Psoas muscle (tissue), 8 donors: ENCODE data around the gene UBE2J1. TPM values are rescaled to one million over a fixed set of nuclear protein-coding genes. Genes with fewer than 3 reads are reported as not detected.

ENCODE experiments used
- ATAC-seq, 4 donors: fragments of 200-7000 bp; cut with Tn5 transposase; one replicate each; pipeline ENCODE4 v1.9.1; 2020; ENCODE audit warnings: moderate library complexity in 3 of 4, mild to moderate bottlenecking in 2 of 4
- DNase-seq, 2 donors: peaks; one replicate each; pipeline ENCODE4 v3.0.0-alpha.2; 2020
- H3K27ac ChIP-seq: fragments of 200-600 bp; one replicate; pipeline ENCODE4 v1.8.0; 2022
- H3K27me3 ChIP-seq, 3 donors: fragments of 200-600 bp in 1 of 3; one replicate each; pipeline versions ENCODE4 v1.6.1 to v1.8.0; 2013 to 2022; ENCODE audit warnings: low read length in 2 of 3, mild to moderate bottlenecking in 2 of 3, moderate library complexity in 1 of 3; ENCODE audit not compliant: insufficient read depth in 3 of 3
- H3K36me3 ChIP-seq, 2 donors: fragments of 200-600 bp in 1 of 2; one replicate each; pipeline versions ENCODE4 v1.6.1 to v1.8.0; 2013 to 2022; ENCODE audit warnings: low read depth in 1 of 2, mild to moderate bottlenecking in 1 of 2, moderate library complexity in 1 of 2; ENCODE audit not compliant: insufficient read depth in 1 of 2
- H3K4me1 ChIP-seq: fragments of 200-600 bp; one replicate; pipeline ENCODE4 v1.8.0; 2022
- H3K4me3 ChIP-seq: fragments of 200-600 bp; one replicate; pipeline ENCODE4 v1.8.0; 2022; ENCODE audit warnings: mild to moderate bottlenecking
- H3K9me3 ChIP-seq: fragments of 200-600 bp; one replicate; pipeline ENCODE4 v1.8.0; 2022
- CTCF ChIP-seq: fragments of 200-600 bp; IDR thresholded peaks from one replicate; pipeline ENCODE4 v1.8.0; 2022; ENCODE audit warnings: antibody characterized with exemption
- WGBS, 3 donors: extraction: QIAGEN DNeasy Blood & Tissue Kit; methylation state at CpG; one replicate each; pipeline versions ENCODE4 v1.1.6 to v1.1.7; 2013; 5-methylcytosine and 5-hydroxymethylcytosine counted together
- intact Hi-C, 2 donors: fragments of 100-400 bp; cut with DNase I; formaldehyde crosslinking; loops; one replicate each; pipeline versions ENCODE4 v1.11.0 to v1.14.2; 2022
- polyA plus RNA-seq, 3 donors: library from polyadenylated mRNA; stranded (reverse); fragments of 200-250 nt; gene quantifications; one replicate each; pipeline ENCODE4 v1.2.3, GENCODE V29; 2013
- total RNA-seq, 4 donors: library from RNA; stranded (reverse); fragmentation: NEBNext Ultra II Directional in 2 of 4; extraction: Animal tissue kit (Norgen Biotek cat#: 25700) in 2 of 4; gene quantifications; one replicate each; pipeline versions ENCODE4 v1.2.1 to v1.2.4, GENCODE V29; 2021 to 2023
- donor health status: healthy with polysubstance abuse.
- donor health status: DM: no; HTN: no; CAD: no; lungs with moderate emphysema.
- donor health status: Bipolar disorder and iron deficiency.
- donor health status: healthy.
- donor health status: DM: yes; HTN: yes; CAD: no.
- donor health status: DM: no; HTN: no; CAD: no.
- donor health status: DM: no; HTN: no; CAD: no.
- donor health status: DM: yes; HTN: yes; CAD: no.

Gene UBE2J1
- total and polyA plus RNA-seq, 7 donors = 10.0 to 21.6 (median 16.3) TPM

GRCh38 chr6:89289710-89290109, 62.8 kb downstream of the UBE2J1 start:
- TF ChIP-seq CTCF = no peak
- Histone ChIP-seq H3K4me3 (no peak overlapping the region), H3K27ac (no peak overlapping the region), H3K9me3 (no peaks in the 10 kb centered on the region), H3K36me3 (no peaks in the 10 kb centered on the region), H3K27me3 (no peaks in the 10 kb centered on the region), H3K4me1 (no peaks in the 10 kb centered on the region)
- DNase-seq (no peak), ATAC-seq (no peak)
- intact Hi-C loops = no loop called here
- 88 to 98% (median 97%) methylated on average over 3 of the region's 3 CpGs for WGBS, 3 donors

GRCh38 chr6:89287351-89288028, 65.0 kb downstream of the UBE2J1 start:
- WGBS, 3 donors = 86 to 91% (median 89%) methylated on average over 9 of the region's 9 CpGs
- Histone ChIP-seq H3K4me1 (no peaks in the 10 kb centered on the region), H3K9me3 (no peaks in the 10 kb centered on the region), H3K36me3 (no peaks in the 10 kb centered on the region), H3K4me3 (no peak overlapping the region), H3K27ac (no peak overlapping the region), H3K27me3 (no peaks in the 10 kb centered on the region)
- intact Hi-C loops = no loop called here
- ATAC-seq = no peak
- TF ChIP-seq CTCF = no peak
- no peak for DNase-seq

GRCh38 chr6:89286516-89286915, 66.0 kb downstream of the UBE2J1 start:
- intact Hi-C loops = no loop called here
- ATAC-seq = no peak

GRCh38 chr6:89284963-89285735, 67.4 kb downstream of the UBE2J1 start:
- DNase-seq (no peak), ATAC-seq (no peak)
- 75 to 79% (median 77%) methylated on average over 15 of the region's 15 CpGs for WGBS, 3 donors
- Histone ChIP-seq H3K36me3 (no peaks in the 10 kb centered on the region), H3K27me3 (no peaks in the 10 kb centered on the region), H3K4me1 (no peaks in the 10 kb centered on the region), H3K27ac (no peak overlapping the region), H3K9me3 (no peaks in the 10 kb centered on the region), H3K4me3 (no peak overlapping the region)
- intact Hi-C loops = no loop called here
- TF ChIP-seq CTCF = no peak

More at GRCh38 chr6:89286516-89286915, 66.0 kb downstream of the UBE2J1 start:
- Histone ChIP-seq H3K27ac (no peak overlapping the region), H3K4me1 (no peaks in the 10 kb centered on the region), H3K36me3 (no peaks in the 10 kb centered on the region), H3K9me3 (no peaks in the 10 kb centered on the region), H3K4me3 (no peak overlapping the region), H3K27me3 (no peaks in the 10 kb centered on the region)
- no peak for TF ChIP-seq CTCF
- no peak for DNase-seq
- 63 to 72% (median 67%) methylated on average over 6 of the region's 6 CpGs for WGBS, 3 donors
